Calu3 (cell line): ENCODE data around the gene EDAR. TPM values are rescaled to one million over a fixed set of nuclear protein-coding genes. Genes with fewer than 3 reads are reported as not detected.

Experiments
- BruUV-seq: library from RNA; stranded (reverse); fragments of 400-500 nt; replicated peaks from 2 replicates; lab custom pipeline; 2021; lab: Mats Ljungman, UMichigan
- CTCF ChIA-PET: fragments of 300-600 bp; sonication (Branson Sonifier 250); formaldehyde crosslinking; loops from one replicate; lab custom pipeline; 2022; ENCODE audit warnings: antibody characterized with exemption; lab: Charles Lee
- DNase-seq: peaks from one replicate; pipeline ENCODE4 v3.0.0; 2022
- H3K27ac Mint-ChIP-seq: one replicate; pipeline ENCODE4 v1.8.0; 2022; ENCODE audit warnings: mixed read lengths; ENCODE audit not compliant: unreplicated experiment
- H3K27me3 Mint-ChIP-seq: one replicate; pipeline ENCODE4 v1.8.0; 2022; ENCODE audit warnings: mixed read lengths; ENCODE audit not compliant: unreplicated experiment
- H3K36me3 Mint-ChIP-seq: one replicate; pipeline ENCODE4 v1.8.0; 2022; ENCODE audit warnings: mild to moderate bottlenecking, moderate library complexity, mixed read lengths; ENCODE audit not compliant: insufficient read depth, unreplicated experiment
- H3K4me1 Mint-ChIP-seq: one replicate; pipeline ENCODE4 v1.8.0; 2022; ENCODE audit warnings: mild to moderate bottlenecking, low read depth, mixed read lengths; ENCODE audit not compliant: unreplicated experiment
- H3K4me3 Mint-ChIP-seq: one replicate; pipeline ENCODE4 v1.8.0; 2022; ENCODE audit warnings: mild to moderate bottlenecking, low read depth, moderate library complexity, mixed read lengths; ENCODE audit not compliant: unreplicated experiment
- H3K9me3 Mint-ChIP-seq: one replicate; pipeline ENCODE4 v1.8.0; 2022; ENCODE audit warnings: low read depth, mixed read lengths; ENCODE audit not compliant: unreplicated experiment
- CTCF ChIP-seq: fragments of 200-600 bp; IDR thresholded peaks from one replicate; pipeline ENCODE4 v1.8.0; 2022; ENCODE audit warnings: antibody characterized with exemption; ENCODE audit not compliant: unreplicated experiment
- intact Hi-C: fragments of 100-400 bp; cut with micrococcal nuclease; formaldehyde crosslinking; loops from one replicate; pipeline ENCODE4 v1.10.0; 2022; ENCODE audit not compliant: unreplicated experiment
- total RNA-seq: library from RNA; stranded (reverse); gene quantifications from 2 replicates; pipeline ENCODE4 v1.2.3, GENCODE V29; 2022

EDAR gene
- total RNA-seq, 1 experiment from 2014 or later = not detected

- no peak for DNase-seq
- no TSS peak for BruUV-seq
- H3K27ac Mint-ChIP-seq = no peak overlapping the region
- H3K27me3 Mint-ChIP-seq = peaks cover 62% of the 10 kb centered on the region
- no peak for TF ChIP-seq CTCF
- no peak overlapping the region for H3K4me3 Mint-ChIP-seq
- no peaks in the 10 kb centered on the region for H3K9me3 Mint-ChIP-seq
- CTCF ChIA-PET = no interaction called here
- intact Hi-C loops = no loop called here
- H3K36me3 Mint-ChIP-seq = no peaks in the 10 kb centered on the region
- no peaks in the 10 kb centered on the region for H3K4me1 Mint-ChIP-seq
These were observed 64.3 kb downstream of the EDAR start for GRCh38 chr2:108924580-108925251.

GRCh38 chr2:108923736-108924579 lies 65.1 kb downstream of the EDAR start:
- no peak for DNase-seq
- BruUV-seq = no TSS peak
- CTCF ChIA-PET = no interaction called here

GRCh38 chr2:108923019-108923700 lies 65.9 kb downstream of the EDAR start:
- no peaks in the 10 kb centered on the region for H3K4me1 Mint-ChIP-seq
- CTCF ChIA-PET = no interaction called here
- H3K36me3 Mint-ChIP-seq = no peaks in the 10 kb centered on the region
- BruUV-seq = no TSS peak
- intact Hi-C loops = no loop called here
- H3K27me3 Mint-ChIP-seq = peaks cover 61% of the 10 kb centered on the region
- no peak overlapping the region for H3K27ac Mint-ChIP-seq
- H3K9me3 Mint-ChIP-seq = no peaks in the 10 kb centered on the region
- TF ChIP-seq CTCF = no peak
- no peak overlapping the region for H3K4me3 Mint-ChIP-seq
- no peak for DNase-seq

More at GRCh38 chr2:108923736-108924579, 65.1 kb downstream of the EDAR start:
- intact Hi-C loops = no loop called here
- no peak overlapping the region for H3K27ac Mint-ChIP-seq
- H3K36me3 Mint-ChIP-seq = no peaks in the 10 kb centered on the region
- peaks cover 61% of the 10 kb centered on the region for H3K27me3 Mint-ChIP-seq
- H3K4me1 Mint-ChIP-seq = no peaks in the 10 kb centered on the region
- no peaks in the 10 kb centered on the region for H3K9me3 Mint-ChIP-seq
- H3K4me3 Mint-ChIP-seq = no peak overlapping the region
- TF ChIP-seq CTCF = no peak

GRCh38 chr2:108922141-108922915 lies 66.7 kb downstream of the EDAR start:
- Mint-ChIP-seq H3K4me3 (no peak overlapping the region), H3K4me1 (no peaks in the 10 kb centered on the region), H3K27ac (no peak overlapping the region), H3K27me3 (peaks cover 61% of the 10 kb centered on the region), H3K36me3 (no peaks in the 10 kb centered on the region), H3K9me3 (no peaks in the 10 kb centered on the region)
- BruUV-seq = no TSS peak
- no peak for DNase-seq
- intact Hi-C loops = no loop called here
- CTCF ChIA-PET = no interaction called here
- TF ChIP-seq CTCF = no peak
